HCT116 (cell line): Measurements from ENCODE around the gene CPOX. TPM values are rescaled to one million over a fixed set of nuclear protein-coding genes. Genes with fewer than 3 reads are reported as not detected.

ENCODE experiments used
- ATAC-seq: fragments of 200-7000 bp; cut with Tn5 transposase; 2 replicates; pipeline ENCODE4 v1.9.1; 2020; ENCODE audit warnings: mild to moderate bottlenecking, moderate library complexity
- BruUV-seq: library from RNA; stranded (reverse); fragments of 400-500 nt; replicated peaks from 2 replicates; lab custom pipeline; 2021; lab: Mats Ljungman, UMichigan
- CTCF ChIA-PET: fragments of 300-600 bp; sonication (Branson Sonifier 250); formaldehyde crosslinking; loops from one replicate; lab custom pipeline; 2021; ENCODE audit warnings: antibody characterized with exemption; lab: Charles Lee
- POLR2A ChIA-PET: fragments of 300-600, 350-600 bp; sonication (Branson Sonifier 250); formaldehyde crosslinking; loops from one replicate; lab custom pipeline; 2021; ENCODE audit warnings: antibody characterized with exemption; lab: Charles Lee
- RAD21 ChIA-PET, 2 experiments: fragments of 300-600 bp; sonication (Branson Sonifier 250); formaldehyde crosslinking; loops; one replicate each; lab custom pipeline; 2023; ENCODE audit warnings: low total read pairs in 2 of 2; ENCODE audit not compliant: uncharacterized antibody in 2 of 2, unreplicated experiment in 2 of 2, low non-redundant PET in 1 of 2; lab: Charles Lee
- DNase-seq: peaks from one replicate; pipeline ENCODE4 v3.0.0-alpha.2; 2010; ENCODE audit warnings: low read depth, low spot score
- H2AFZ ChIP-seq: fragments of 200-600 bp; shearing (Covaris generic), sonication (generic); 2 replicates; pipeline ENCODE4 v1.6.1; 2017; ENCODE audit warnings: low read depth, mixed run types, mixed read lengths, antibody characterized with exemption, low read length; ENCODE audit not compliant: poor library complexity, severe bottlenecking
- H3K27ac ChIP-seq: 2 replicates; pipeline ENCODE4 v1.5.1; 2012; ENCODE audit warnings: low read depth, low read length
- H3K27me3 ChIP-seq: fragments of 200-600 bp; sonication (generic); 2 replicates; pipeline ENCODE4 v1.6.1; 2016; ENCODE audit warnings: mixed run types, low read length, mixed read lengths; ENCODE audit not compliant: insufficient read depth
- H3K36me3 ChIP-seq, 2 experiments: fragments of 200-500 bp in 1 of 2; fragments of 200-600 bp in 1 of 2; sonication (Bioruptor generic) in 1 of 2; sonication (generic) in 1 of 2; 2 replicates each; pipeline versions ENCODE4 v1.5.1 to v1.6.1; 2014 to 2016; ENCODE audit warnings: low read length in 2 of 2, inconsistent platforms in 1 of 2, mixed read lengths in 1 of 2, mixed run types in 1 of 2; ENCODE audit not compliant: insufficient read depth in 2 of 2, control insufficient read depth in 1 of 2
- H3K4me1 ChIP-seq, 2 experiments: fragments of 200-600 bp in 1 of 2; sonication (generic) in 1 of 2; 2 replicates each; pipeline versions ENCODE4 v1.5.1 to v1.6.1; 2012 to 2017; ENCODE audit warnings: low read length in 2 of 2, inconsistent platforms in 1 of 2, mild to moderate bottlenecking in 1 of 2, mixed read lengths in 1 of 2, mixed run types in 1 of 2, moderate library complexity in 1 of 2; ENCODE audit not compliant: insufficient read depth in 2 of 2, control insufficient read depth in 1 of 2
- H3K4me2 ChIP-seq: fragments of 200-600 bp; sonication (generic); 2 replicates; pipeline ENCODE4 v1.6.1; 2017; ENCODE audit warnings: mixed run types, low read length, mixed read lengths
- H3K4me3 ChIP-seq, 2 experiments: fragments of 200-600 bp in 1 of 2; sonication (generic) in 1 of 2; replicated peaks in 1 of 2; 2 replicates each; pipeline ENCODE4 v1.5.1; 2011 to 2016; ENCODE audit warnings: low read length in 2 of 2, control low read depth in 1 of 2, low read depth in 1 of 2, mild to moderate bottlenecking in 1 of 2, mixed read lengths in 1 of 2, mixed run types in 1 of 2
- H3K79me2 ChIP-seq: fragments of 200-600 bp; sonication (generic); 2 replicates; pipeline ENCODE4 v1.6.1; 2017; ENCODE audit warnings: mild to moderate bottlenecking, mixed run types, low read length, moderate library complexity, mixed read lengths; ENCODE audit not compliant: insufficient read depth
- H3K9ac ChIP-seq: fragments of 200-600 bp; sonication (generic); 2 replicates; pipeline ENCODE4 v1.6.1; 2016; ENCODE audit warnings: low read length, mixed read lengths
- H3K9me2 ChIP-seq: fragments of 200-600 bp; sonication (generic), shearing (Covaris generic); 2 replicates; pipeline ENCODE4 v1.6.1; 2017; ENCODE audit warnings: mixed run types, mild to moderate bottlenecking, moderate library complexity; ENCODE audit not compliant: insufficient read depth
- H3K9me3 ChIP-seq, 2 experiments: fragments of 200-500 bp in 1 of 2; fragments of 200-600 bp in 1 of 2; sonication (Bioruptor generic) in 1 of 2; sonication (generic) in 1 of 2; 2 replicates each; pipeline ENCODE4 v1.6.1; 2014 to 2017; ENCODE audit warnings: low read length in 2 of 2, mixed read lengths in 2 of 2, inconsistent platforms in 1 of 2, low read depth in 1 of 2, mild to moderate bottlenecking in 1 of 2, mixed run types in 1 of 2, moderate library complexity in 1 of 2; ENCODE audit not compliant: control insufficient read depth in 1 of 2, insufficient read depth in 1 of 2
- H4K20me1 ChIP-seq: fragments of 200-600 bp; sonication (generic), shearing (Covaris generic); 2 replicates; pipeline ENCODE4 v1.6.1; 2017; ENCODE audit warnings: mixed run types, mild to moderate bottlenecking, moderate library complexity; ENCODE audit not compliant: insufficient read depth
- CBX3 ChIP-seq: IDR thresholded peaks from 2 replicates; pipeline ENCODE4 v1.6.1; 2012; ENCODE audit warnings: low read depth
- CEBPB ChIP-seq: IDR thresholded peaks from 2 replicates; pipeline ENCODE4 v1.6.1; 2012; ENCODE audit warnings: low read depth
- CTCF ChIP-seq, 3 experiments: fragments of 200-600 bp in 1 of 3; sonication (generic) in 1 of 3; IDR thresholded peaks in 2 of 3; conservative IDR thresholded peaks in 1 of 3; 2 replicates each; pipeline ENCODE4 v1.5.1; 2012 to 2017; ENCODE audit warnings: low read depth in 2 of 3, low read length in 2 of 3, antibody characterized with exemption in 1 of 3, borderline replicate concordance in 1 of 3, control low read depth in 1 of 3, mild to moderate bottlenecking in 1 of 3, mixed read lengths in 1 of 3, mixed run types in 1 of 3, moderate library complexity in 1 of 3; ENCODE audit not compliant: insufficient read depth in 1 of 3
- EGR1 ChIP-seq: IDR thresholded peaks from 2 replicates; pipeline ENCODE4 v1.6.1; 2012; ENCODE audit warnings: low read depth
- ELF1 ChIP-seq: IDR thresholded peaks from 2 replicates; pipeline ENCODE4 v1.6.1; 2012; ENCODE audit warnings: low read depth, borderline replicate concordance
- FOSL1 ChIP-seq: IDR thresholded peaks from 2 replicates; pipeline ENCODE4 v1.6.1; 2012; ENCODE audit warnings: low read depth
- JUND ChIP-seq: IDR thresholded peaks from 2 replicates; pipeline ENCODE4 v1.6.1; 2012
- MAX ChIP-seq: IDR thresholded peaks from 2 replicates; pipeline ENCODE4 v1.6.1; 2012
- POLR2AphosphoS5 ChIP-seq: IDR thresholded peaks from 2 replicates; pipeline ENCODE4 v1.6.1; 2011; ENCODE audit warnings: mild to moderate bottlenecking, low read depth, low read length, moderate library complexity
- REST ChIP-seq: IDR thresholded peaks from 2 replicates; pipeline ENCODE4 v1.6.1; 2012; ENCODE audit warnings: low read depth
- ZNF274 ChIP-seq: fragments of 200-500 bp; sonication (Bioruptor generic); IDR thresholded peaks from 2 replicates; pipeline ENCODE4 v1.6.1; 2014; ENCODE audit warnings: mild to moderate bottlenecking, low read depth, low read length, inconsistent platforms
- intact Hi-C: fragments of 100-400 bp; cut with micrococcal nuclease; formaldehyde crosslinking; loops from 2 replicates; pipeline ENCODE4 v1.10.0; 2022
- total RNA-seq: library from RNA; stranded (reverse); gene quantifications from one replicate; pipeline ENCODE4 v1.2.1, GENCODE V29; 2021; ENCODE audit not compliant: unreplicated experiment
- TF ChIP-seq, protein P1 (sequence below): IDR thresholded peaks from 2 replicates; pipeline ENCODE4 v1.6.1; 2012

The CPOX gene
- total RNA-seq, 1 experiment from 2014 or later, result 353 TPM

- H3K9ac ChIP-seq, result peak overlapping the region; percentile 26
- RAD21 ChIA-PET, result no interaction called here
- ATAC-seq, result no peak
Measured at GRCh38 chr3:98540346-98540745, 53.1 kb downstream of the CPOX start.

GRCh38 chr3:98536456-98537017, 56.9 kb downstream of the CPOX start:
- Histone ChIP-seq H3K4me3 (peak overlapping the region; percentile 23 to 27), H3K27me3 (no peaks in the 10 kb centered on the region), H2AFZ (no peak overlapping the region), H3K9me3 (no peaks in the 10 kb centered on the region), H3K27ac (peak overlapping the region; percentile 91), H3K4me1 (peaks cover 76 to 91% of the 10 kb centered on the region in 2 experiments), H3K4me2 (peak overlapping the region; percentile 56), H3K9me2 (no peaks in the 10 kb centered on the region), H3K79me2 (peaks cover 59% of the 10 kb centered on the region), H3K36me3 (no peaks in the 10 kb centered on the region), H3K9ac (peak overlapping the region; percentile 59), H4K20me1 (no peaks in the 10 kb centered on the region)
- intact Hi-C loops, result no loop called here
- ChIA-PET POLR2A (interaction anchor here (0.7 to 3.0 kb wide), 6 partner anchors 14 to 29 kb away, joined by 4 to 17 read pairs (median 6); partner anchors contain the start of gene CLDND1), RAD21 (no interaction called here), CTCF (no interaction called here)
- peak; percentile 39 for ATAC-seq
- no peak for DNase-seq
- TSS peak; percentile 38 for BruUV-seq
- TF ChIP-seq FOSL1 (peak; percentile 52), POLR2AphosphoS5 (0 out of 2 replicates have a peak, but pooled peaks have one; percentile 27), ZNF274 (no peak), REST (no peak), ELF1 (no peak), MAX (no peak), CTCF (IDR thresholded peaks at IDR 0.05 in 2 of 3, conservative IDR thresholded peaks at IDR 0.05 in 1 of 3; ENCODE audit: borderline replicate concordance in 1 of 3, insufficient read depth in 1 of 3, low read depth in 2 of 3, low read length in 2 of 3) (no peak), CBX3 (0 out of 2 replicates have a peak, but pooled peaks have one; percentile 36), EGR1 (no peak), CEBPB (peak; percentile 4; the same call in 1 of the 2 replicates), JUND (peak; percentile 57)
- TF ChIP-seq, protein P1, sequence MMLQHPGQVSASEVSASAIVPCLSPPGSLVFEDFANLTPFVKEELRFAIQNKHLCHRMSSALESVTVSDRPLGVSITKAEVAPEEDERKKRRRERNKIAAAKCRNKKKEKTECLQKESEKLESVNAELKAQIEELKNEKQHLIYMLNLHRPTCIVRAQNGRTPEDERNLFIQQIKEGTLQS, result no peak

More at GRCh38 chr3:98540346-98540745, 53.1 kb downstream of the CPOX start:
- DNase-seq, result no peak
- H4K20me1 ChIP-seq, result no peaks in the 10 kb centered on the region
- H3K9me2 ChIP-seq, result no peaks in the 10 kb centered on the region
- H3K4me3 ChIP-seq, result no peak overlapping the region
- ChIA-PET POLR2A (no interaction called here), CTCF (no interaction called here)
- H3K27me3 ChIP-seq, result no peaks in the 10 kb centered on the region
- H3K27ac ChIP-seq, result peak overlapping the region; percentile 91
- intact Hi-C loops, result no loop called here
- peaks cover 64% of the 10 kb centered on the region for H3K79me2 ChIP-seq
- no peak for TF ChIP-seq POLR2AphosphoS5
- no peak for TF ChIP-seq JUND
- TF ChIP-seq, protein P1, result 0 out of 2 replicates have a peak, but pooled peaks have one; percentile 14
- BruUV-seq, result no TSS peak
- peaks cover 80 to 95% of the 10 kb centered on the region in 2 experiments for H3K4me1 ChIP-seq
- no peaks in the 10 kb centered on the region for H3K36me3 ChIP-seq
- peak overlapping the region; percentile 25; the same call in 1 of the 2 replicates for H3K4me2 ChIP-seq
- no peak overlapping the region for H2AFZ ChIP-seq
- no peaks in the 10 kb centered on the region for H3K9me3 ChIP-seq
